HCT116 (cell line): Measurements from ENCODE around the gene CDC42EP1. TPM values are rescaled to one million over a fixed set of nuclear protein-coding genes. Genes with fewer than 3 reads are reported as not detected.

Experiments
- ATAC-seq: fragments of 200-7000 bp; cut with Tn5 transposase; 2 replicates; pipeline ENCODE4 v1.9.1; 2020; ENCODE audit warnings: mild to moderate bottlenecking, moderate library complexity
- BruUV-seq: library from RNA; stranded (reverse); fragments of 400-500 nt; replicated peaks from 2 replicates; lab custom pipeline; 2021; lab: Mats Ljungman, UMichigan
- CTCF ChIA-PET: fragments of 300-600 bp; sonication (Branson Sonifier 250); formaldehyde crosslinking; loops from one replicate; lab custom pipeline; 2021; ENCODE audit warnings: antibody characterized with exemption; lab: Charles Lee
- POLR2A ChIA-PET: fragments of 300-600, 350-600 bp; sonication (Branson Sonifier 250); formaldehyde crosslinking; loops from one replicate; lab custom pipeline; 2021; ENCODE audit warnings: antibody characterized with exemption; lab: Charles Lee
- RAD21 ChIA-PET, 2 experiments: fragments of 300-600 bp; sonication (Branson Sonifier 250); formaldehyde crosslinking; loops; one replicate each; lab custom pipeline; 2023; ENCODE audit warnings: low total read pairs in 2 of 2; ENCODE audit not compliant: uncharacterized antibody in 2 of 2, unreplicated experiment in 2 of 2, low non-redundant PET in 1 of 2; lab: Charles Lee
- DNase-seq: peaks from one replicate; pipeline ENCODE4 v3.0.0-alpha.2; 2010; ENCODE audit warnings: low read depth, low spot score
- H2AFZ ChIP-seq: fragments of 200-600 bp; shearing (Covaris generic), sonication (generic); 2 replicates; pipeline ENCODE4 v1.6.1; 2017; ENCODE audit warnings: low read depth, mixed run types, mixed read lengths, antibody characterized with exemption, low read length; ENCODE audit not compliant: poor library complexity, severe bottlenecking
- H3K27ac ChIP-seq: 2 replicates; pipeline ENCODE4 v1.5.1; 2012; ENCODE audit warnings: low read depth, low read length
- H3K27me3 ChIP-seq: fragments of 200-600 bp; sonication (generic); 2 replicates; pipeline ENCODE4 v1.6.1; 2016; ENCODE audit warnings: mixed run types, low read length, mixed read lengths; ENCODE audit not compliant: insufficient read depth
- H3K36me3 ChIP-seq, 2 experiments: fragments of 200-500 bp in 1 of 2; fragments of 200-600 bp in 1 of 2; sonication (Bioruptor generic) in 1 of 2; sonication (generic) in 1 of 2; 2 replicates each; pipeline versions ENCODE4 v1.5.1 to v1.6.1; 2014 to 2016; ENCODE audit warnings: low read length in 2 of 2, inconsistent platforms in 1 of 2, mixed read lengths in 1 of 2, mixed run types in 1 of 2; ENCODE audit not compliant: insufficient read depth in 2 of 2, control insufficient read depth in 1 of 2
- H3K4me1 ChIP-seq, 2 experiments: fragments of 200-600 bp in 1 of 2; sonication (generic) in 1 of 2; 2 replicates each; pipeline versions ENCODE4 v1.5.1 to v1.6.1; 2012 to 2017; ENCODE audit warnings: low read length in 2 of 2, inconsistent platforms in 1 of 2, mild to moderate bottlenecking in 1 of 2, mixed read lengths in 1 of 2, mixed run types in 1 of 2, moderate library complexity in 1 of 2; ENCODE audit not compliant: insufficient read depth in 2 of 2, control insufficient read depth in 1 of 2
- H3K4me2 ChIP-seq: fragments of 200-600 bp; sonication (generic); 2 replicates; pipeline ENCODE4 v1.6.1; 2017; ENCODE audit warnings: mixed run types, low read length, mixed read lengths
- H3K4me3 ChIP-seq, 2 experiments: fragments of 200-600 bp in 1 of 2; sonication (generic) in 1 of 2; replicated peaks in 1 of 2; 2 replicates each; pipeline ENCODE4 v1.5.1; 2011 to 2016; ENCODE audit warnings: low read length in 2 of 2, control low read depth in 1 of 2, low read depth in 1 of 2, mild to moderate bottlenecking in 1 of 2, mixed read lengths in 1 of 2, mixed run types in 1 of 2
- H3K79me2 ChIP-seq: fragments of 200-600 bp; sonication (generic); 2 replicates; pipeline ENCODE4 v1.6.1; 2017; ENCODE audit warnings: mild to moderate bottlenecking, mixed run types, low read length, moderate library complexity, mixed read lengths; ENCODE audit not compliant: insufficient read depth
- H3K9ac ChIP-seq: fragments of 200-600 bp; sonication (generic); 2 replicates; pipeline ENCODE4 v1.6.1; 2016; ENCODE audit warnings: low read length, mixed read lengths
- H3K9me2 ChIP-seq: fragments of 200-600 bp; sonication (generic), shearing (Covaris generic); 2 replicates; pipeline ENCODE4 v1.6.1; 2017; ENCODE audit warnings: mixed run types, mild to moderate bottlenecking, moderate library complexity; ENCODE audit not compliant: insufficient read depth
- H3K9me3 ChIP-seq, 2 experiments: fragments of 200-500 bp in 1 of 2; fragments of 200-600 bp in 1 of 2; sonication (Bioruptor generic) in 1 of 2; sonication (generic) in 1 of 2; 2 replicates each; pipeline ENCODE4 v1.6.1; 2014 to 2017; ENCODE audit warnings: low read length in 2 of 2, mixed read lengths in 2 of 2, inconsistent platforms in 1 of 2, low read depth in 1 of 2, mild to moderate bottlenecking in 1 of 2, mixed run types in 1 of 2, moderate library complexity in 1 of 2; ENCODE audit not compliant: control insufficient read depth in 1 of 2, insufficient read depth in 1 of 2
- H4K20me1 ChIP-seq: fragments of 200-600 bp; sonication (generic), shearing (Covaris generic); 2 replicates; pipeline ENCODE4 v1.6.1; 2017; ENCODE audit warnings: mixed run types, mild to moderate bottlenecking, moderate library complexity; ENCODE audit not compliant: insufficient read depth
- ATF3 ChIP-seq: IDR thresholded peaks from 2 replicates; pipeline ENCODE4 v1.6.1; 2012
- CBX3 ChIP-seq: IDR thresholded peaks from 2 replicates; pipeline ENCODE4 v1.6.1; 2012; ENCODE audit warnings: low read depth
- CEBPB ChIP-seq: IDR thresholded peaks from 2 replicates; pipeline ENCODE4 v1.6.1; 2012; ENCODE audit warnings: low read depth
- EGR1 ChIP-seq: IDR thresholded peaks from 2 replicates; pipeline ENCODE4 v1.6.1; 2012; ENCODE audit warnings: low read depth
- ELF1 ChIP-seq: IDR thresholded peaks from 2 replicates; pipeline ENCODE4 v1.6.1; 2012; ENCODE audit warnings: low read depth, borderline replicate concordance
- EZH2phosphoT487 ChIP-seq: fragments of 200-600 bp; IDR thresholded peaks from 2 replicates; pipeline ENCODE4 v1.6.1; 2018; ENCODE audit warnings: antibody characterized with exemption, borderline replicate concordance
- POLR2A ChIP-seq: IDR thresholded peaks from 2 replicates; pipeline ENCODE4 v1.7.0; 2011; ENCODE audit warnings: borderline replicate concordance; ENCODE audit not compliant: insufficient read depth, insufficient read length; ENCODE audit errors: extremely low read depth
- POLR2AphosphoS5 ChIP-seq: IDR thresholded peaks from 2 replicates; pipeline ENCODE4 v1.6.1; 2011; ENCODE audit warnings: mild to moderate bottlenecking, low read depth, low read length, moderate library complexity
- RAD21 ChIP-seq: IDR thresholded peaks from 2 replicates; pipeline ENCODE4 v1.6.1; 2012; ENCODE audit warnings: low read depth, mild to moderate bottlenecking
- SIN3A ChIP-seq: IDR thresholded peaks from 2 replicates; pipeline ENCODE4 v1.6.1; 2012; ENCODE audit warnings: low read depth
- TCF7L2 ChIP-seq: IDR thresholded peaks from 2 replicates; pipeline ENCODE4 v1.7.0; 2011; ENCODE audit warnings: borderline replicate concordance, inconsistent platforms; ENCODE audit not compliant: insufficient read depth, insufficient read length; ENCODE audit errors: extremely low read depth
- ZFX ChIP-seq: fragments of 450-650 bp; IDR thresholded peaks from 2 replicates; pipeline ENCODE4 v1.6.1; 2017
- intact Hi-C: fragments of 100-400 bp; cut with micrococcal nuclease; formaldehyde crosslinking; loops from 2 replicates; pipeline ENCODE4 v1.10.0; 2022
- total RNA-seq: library from RNA; stranded (reverse); gene quantifications from one replicate; pipeline ENCODE4 v1.2.1, GENCODE V29; 2021; ENCODE audit not compliant: unreplicated experiment

Gene CDC42EP1
- total RNA-seq, 1 experiment from 2014 or later = 160 TPM

GRCh38 chr22:37547251-37547741 lies 13.0 kb upstream of the CDC42EP1 start:
- Histone ChIP-seq H3K9ac (no peak overlapping the region), H3K4me1 (peaks cover 29 to 55% of the 10 kb centered on the region in 2 experiments), H3K79me2 (no peaks in the 10 kb centered on the region), H4K20me1 (no peaks in the 10 kb centered on the region), H3K4me3 (no peak overlapping the region), H3K27me3 (no peaks in the 10 kb centered on the region), H3K9me2 (no peaks in the 10 kb centered on the region), H3K9me3 (no peaks in the 10 kb centered on the region), H3K27ac (peak overlapping the region; percentile 23; the same call in 1 of the 2 replicates), H3K36me3 (no peaks in the 10 kb centered on the region), H2AFZ (no peak overlapping the region), H3K4me2 (peak overlapping the region; percentile 93; the same call in 1 of the 2 replicates)
- POLR2A ChIA-PET = interaction anchor here (1.2 to 3.7 kb wide), 3 partner anchors 13 to 20 kb away, joined by 3 to 21 read pairs (median 7); partner anchors contain the start of gene CDC42EP1
- no peak for TF ChIP-seq CEBPB
- TF ChIP-seq POLR2AphosphoS5 = no peak
- no peak for TF ChIP-seq ZFX
- TF ChIP-seq ELF1 = no peak
- no peak for TF ChIP-seq TCF7L2
- no peak for TF ChIP-seq RAD21
- TF ChIP-seq EZH2phosphoT487 = no peak
- TF ChIP-seq EGR1 = no peak
- no peak for TF ChIP-seq POLR2A
- TF ChIP-seq SIN3A = no peak
- no peak for TF ChIP-seq CBX3
- no peak for TF ChIP-seq ATF3
- RAD21 ChIA-PET = interaction anchor here in 1 of 2 experiments (3.5 kb wide), 1 partner anchor 20 kb away, joined by 17 read pairs; no protein-coding TSS in a partner anchor
- intact Hi-C loops = no loop called here
- CTCF ChIA-PET = interaction anchor here (0.8 to 14.9 kb wide), 4 partner anchors 19 to 61 kb away, joined by 3 to 238 read pairs (median 20); partner anchors contain the start of gene GGA1
- ATAC-seq = no peak
- no peak for DNase-seq
- BruUV-seq = no TSS peak
